GM12878 (cell line): ENCODE results near the gene TRERF1. TPM values are rescaled to one million over a fixed set of nuclear protein-coding genes. Genes with fewer than 3 reads are reported as not detected.

Experiments used
- ATAC-seq: fragments of 200-7000 bp; cut with Tn5 transposase; 3 replicates; pipeline ENCODE4 v1.9.1; 2020; ENCODE audit warnings: mild to moderate bottlenecking, moderate library complexity
- BruUV-seq: library from RNA; stranded (reverse); fragments of 400-500 nt; replicated peaks from 2 replicates; lab custom pipeline; 2021; lab: Mats Ljungman, UMichigan
- CTCF ChIA-PET: fragments of 300-600 bp; sonication (Branson Sonifier 250); formaldehyde crosslinking; extraction: SDS; loops from one replicate; lab custom pipeline; 2021; ENCODE audit warnings: inconsistent platforms; lab: Yijun Ruan, JAX
- POLR2A ChIA-PET: fragments of 350-600 bp; formaldehyde crosslinking; extraction: SDS; loops from one replicate; lab custom pipeline; 2021; ENCODE audit warnings: inconsistent platforms; lab: Charles Lee
- RAD21 ChIA-PET: fragments of 300-600 bp; sonication (Branson Sonifier 250); formaldehyde crosslinking; loops from one replicate; lab custom pipeline; 2023; ENCODE audit warnings: antibody characterized with exemption; ENCODE audit not compliant: unreplicated experiment; lab: Charles Lee
- SMC1A ChIA-PET: fragments of 300-600 bp; sonication (Branson Sonifier 250); formaldehyde crosslinking; loops from one replicate; lab custom pipeline; 2023; ENCODE audit not compliant: unreplicated experiment, uncharacterized antibody; lab: Charles Lee
- DNase-seq: peaks from one replicate; pipeline ENCODE4 v3.0.0-alpha.2; 2011; ENCODE audit warnings: low read depth, low spot score
- FAIRE-seq: peaks from 3 replicates; lab custom pipeline; 2011; peaks lifted over from hg19 to GRCh38; lab: Jason Lieb, UNC
- H2AFZ ChIP-seq: 2 replicates; pipeline ENCODE4 v1.6.0; 2011; ENCODE audit warnings: low read depth, low read length, control low read depth; ENCODE audit not compliant: control insufficient read depth
- H3K27ac ChIP-seq: 2 replicates; pipeline ENCODE4 v1.5.1; 2011; ENCODE audit warnings: control low read depth; ENCODE audit not compliant: control insufficient read depth, insufficient read depth
- H3K27me3 ChIP-seq, 2 experiments: replicated peaks in 1 of 2; 2 replicates each; pipeline versions ENCODE4 v1.6.0 to v1.6.1; 2011; ENCODE audit warnings: low read length in 1 of 2; ENCODE audit not compliant: control insufficient read depth in 2 of 2, insufficient read depth in 2 of 2
- H3K36me3 ChIP-seq, 2 experiments: 2 replicates each; pipeline ENCODE4 v1.5.1; 2011; ENCODE audit warnings: low read length in 1 of 2; ENCODE audit not compliant: control insufficient read depth in 2 of 2, insufficient read depth in 2 of 2
- H3K4me1 ChIP-seq: 2 replicates; pipeline ENCODE4 v1.6.1; 2011; ENCODE audit warnings: mild to moderate bottlenecking, low read length, moderate library complexity, mixed read lengths; ENCODE audit not compliant: control insufficient read depth, insufficient read depth
- H3K4me2 ChIP-seq: 2 replicates; pipeline ENCODE4 v1.6.0; 2011; ENCODE audit warnings: control low read depth; ENCODE audit not compliant: control insufficient read depth, insufficient read depth
- H3K4me3 ChIP-seq: fragments of 200-600 bp; sonication (generic); 2 replicates; pipeline ENCODE4 v1.5.1; 2016
- H3K79me2 ChIP-seq: 2 replicates; pipeline ENCODE4 v1.6.0; 2011; ENCODE audit warnings: low read length; ENCODE audit not compliant: control insufficient read depth, insufficient read depth
- H3K9ac ChIP-seq: 2 replicates; pipeline ENCODE4 v1.8.0; 2011; ENCODE audit warnings: low read length, control low read depth, mixed read lengths; ENCODE audit not compliant: control insufficient read depth, insufficient read depth
- H3K9me3 ChIP-seq: replicated peaks from 3 replicates; pipeline ENCODE4 v1.5.1; 2011; ENCODE audit warnings: mild to moderate bottlenecking, low read length; ENCODE audit not compliant: control insufficient read depth, insufficient read depth
- H4K20me1 ChIP-seq: 2 replicates; pipeline ENCODE4 v1.6.0; 2011; ENCODE audit not compliant: control insufficient read depth, insufficient read depth
- CBX3 ChIP-seq: fragments of 200-600 bp; sonication (generic); IDR thresholded peaks from 2 replicates; pipeline ENCODE4 v1.6.1; 2016; ENCODE audit warnings: low read depth, borderline replicate concordance
- DPF2 ChIP-seq: fragments of 450-650 bp; IDR thresholded peaks from 2 replicates; pipeline ENCODE4 v1.6.1; 2017; ENCODE audit warnings: mild to moderate bottlenecking
- EGR1 ChIP-seq, 2 experiments: IDR thresholded peaks; 1 replicate in 1 of 2; 2 replicates in 1 of 2; pipeline ENCODE4 v1.6.1; 2011 to 2012; ENCODE audit warnings: low read depth in 2 of 2, low read length in 2 of 2, borderline replicate concordance in 1 of 2, mild to moderate bottlenecking in 1 of 2, moderate library complexity in 1 of 2
- JUNB ChIP-seq: IDR thresholded peaks from 2 replicates; pipeline ENCODE4 v1.6.1; 2016; ENCODE audit warnings: antibody characterized with exemption, mild to moderate bottlenecking
- NFYA ChIP-seq: IDR thresholded peaks from 2 replicates; pipeline ENCODE4 v1.6.1; 2011; ENCODE audit warnings: low read depth, mild to moderate bottlenecking, low read length, improper control_type of control experiment, borderline replicate concordance
- SRF ChIP-seq, 2 experiments: IDR thresholded peaks; 2 replicates each; pipeline ENCODE4 v1.6.1; 2011; ENCODE audit warnings: low read depth in 2 of 2, low read length in 2 of 2, mild to moderate bottlenecking in 1 of 2, moderate library complexity in 1 of 2
- WRNIP1 ChIP-seq: IDR thresholded peaks from 2 replicates; pipeline ENCODE4 v1.6.1; 2011; ENCODE audit warnings: low read depth, low read length, improper control_type of control experiment, borderline replicate concordance
- ZBED1 ChIP-seq: IDR thresholded peaks from 2 replicates; pipeline ENCODE4 v1.6.1; 2016; ENCODE audit warnings: borderline replicate concordance
- ZNF207 ChIP-seq: fragments of 450-650 bp; IDR thresholded peaks from 2 replicates; pipeline ENCODE4 v1.6.1; 2014; ENCODE audit warnings: antibody characterized with exemption, mild to moderate bottlenecking, borderline replicate concordance
- WGBS: methylation state at CpG from one replicate; pipeline ENCODE4 v1.1.6; 2016; ENCODE audit warnings: low lambda C conversion rate; ENCODE audit not compliant: insufficient replicate concordance, insufficient coverage; ENCODE audit errors: missing lambda C conversion rate; 5-methylcytosine and 5-hydroxymethylcytosine counted together
- in situ Hi-C: fragments of 300-500 bp; cut with MboI; formaldehyde crosslinking; loops from 9 replicates; pipeline ENCODE4 v1.14.3; 2018; ENCODE audit warnings: mixed read lengths
- intact Hi-C: fragments of 100-400 bp; cut with micrococcal nuclease; formaldehyde crosslinking; loops from one replicate; pipeline ENCODE4 v1.14.2; 2022; ENCODE audit not compliant: unreplicated experiment
- polyA plus RNA-seq, 11 experiments: library from polyadenylated mRNA; depleted of rRNA in 4 of 11; unstranded in 6 of 11; stranded (reverse) in 5 of 11; fragments of >200 nt; fragmentation: Nextera tagmentation in 4 of 11; fragmentation: Illumina TruSeq in 1 of 11; extraction: Ambion mirVana in 4 of 11; extraction: Trizol in 1 of 11; gene quantifications; 1 replicate in 1 of 11; 2 replicates in 10 of 11; pipeline versions ENCODE4 v1.2.1 to v1.2.3, GENCODE V29; 2011 to 2016; ENCODE audit warnings: inconsistent platforms in 2 of 11, missing spikeins in 2 of 11, low read depth in 1 of 11
- total RNA-seq, 4 experiments: library from RNA; depleted of rRNA in 3 of 4; stranded (reverse); fragments of >200 nt in 3 of 4; fragmentation: Illumina TruSeq in 1 of 4; extraction: Trizol in 1 of 4; gene quantifications; 2 replicates each; pipeline versions ENCODE4 v1.2.1 to v1.2.3, GENCODE V29; 2013 to 2021
- TF ChIP-seq, protein P1 (sequence below): fragments of 450-650 bp; IDR thresholded peaks from 2 replicates; pipeline ENCODE4 v1.6.1; 2016; ENCODE audit warnings: mild to moderate bottlenecking
- TF ChIP-seq, protein P2 (sequence below): IDR thresholded peaks from 2 replicates; pipeline ENCODE4 v1.6.1; 2012; ENCODE audit warnings: mild to moderate bottlenecking, low read depth, low read length
- TF ChIP-seq, protein P3 (sequence below): IDR thresholded peaks from 2 replicates; pipeline ENCODE4 v1.6.1; 2011; ENCODE audit warnings: low read depth, mild to moderate bottlenecking, low read length, moderate library complexity, borderline replicate concordance; ENCODE audit errors: extremely low read depth

Gene TRERF1
- total and polyA plus RNA-seq, 10 of the 15 experiments (the other 5 are each of a cell fraction or from before 2014, with no cell fraction given): 2.2 to 19.4 (median 7.2) TPM

DNA sequence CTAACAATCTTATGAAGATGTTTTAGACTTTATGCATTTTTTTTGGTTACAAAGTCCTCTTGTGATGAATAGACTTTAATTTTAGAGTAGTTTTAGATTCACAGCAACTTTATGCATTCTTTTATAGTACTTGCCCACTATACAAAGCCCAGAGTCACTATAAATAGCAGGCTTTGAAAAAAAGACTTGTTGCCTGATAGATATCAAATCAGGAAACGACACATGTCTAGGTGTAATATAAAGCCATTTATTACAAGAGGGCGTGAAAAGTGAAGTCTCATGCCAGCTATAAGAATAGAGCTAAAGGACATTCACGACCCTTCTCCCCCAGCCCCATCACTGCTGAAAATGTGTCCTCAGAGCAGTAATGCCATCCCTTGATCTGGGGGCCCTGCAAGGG lies 156.0 kb downstream of the TRERF1 start:
- ATAC-seq: no peak
- H3K9me3 ChIP-seq: no peaks in the 10 kb centered on the region
- 71% methylated on average over 3 of the region's 3 CpGs for WGBS
- ChIA-PET RAD21 (interaction anchor here (0.7 kb wide), 1 partner anchor 116 kb away, joined by 3 read pairs; no protein-coding TSS in a partner anchor), CTCF (interaction anchor here (2.7 kb wide), 1 partner anchor 252 kb away, joined by 7 read pairs; no protein-coding TSS in a partner anchor), POLR2A (no interaction called here), SMC1A (interaction anchor here (0.9 to 2.2 kb wide), 3 partner anchors 9 to 236 kb away, joined by 3 to 6 read pairs (median 5); no protein-coding TSS in a partner anchor)
- H4K20me1 ChIP-seq: no peaks in the 10 kb centered on the region
- in situ Hi-C loops: no loop called here
- H3K36me3 ChIP-seq: peaks cover 0 to 3% of the 10 kb centered on the region in 2 experiments; a peak in 1 of 4 replicates
- H3K27me3 ChIP-seq: no peaks in the 10 kb centered on the region
- H3K27ac ChIP-seq: no peak overlapping the region
- no TSS peak for BruUV-seq
- H2AFZ ChIP-seq: no peak overlapping the region
- TF ChIP-seq CBX3: no peak
- no peak for TF ChIP-seq JUNB
- no peak for TF ChIP-seq ZBED1
- TF ChIP-seq NFYA: no peak
- FAIRE-seq: no peak
- no peak overlapping the region for H3K4me3 ChIP-seq
- no peak overlapping the region for H3K9ac ChIP-seq
- H3K4me2 ChIP-seq: no peak overlapping the region
- H3K79me2 ChIP-seq: no peaks in the 10 kb centered on the region
- DNase-seq: no peak
- H3K4me1 ChIP-seq: peaks cover 12% of the 10 kb centered on the region
- intact Hi-C loops: no loop called here

DNA sequence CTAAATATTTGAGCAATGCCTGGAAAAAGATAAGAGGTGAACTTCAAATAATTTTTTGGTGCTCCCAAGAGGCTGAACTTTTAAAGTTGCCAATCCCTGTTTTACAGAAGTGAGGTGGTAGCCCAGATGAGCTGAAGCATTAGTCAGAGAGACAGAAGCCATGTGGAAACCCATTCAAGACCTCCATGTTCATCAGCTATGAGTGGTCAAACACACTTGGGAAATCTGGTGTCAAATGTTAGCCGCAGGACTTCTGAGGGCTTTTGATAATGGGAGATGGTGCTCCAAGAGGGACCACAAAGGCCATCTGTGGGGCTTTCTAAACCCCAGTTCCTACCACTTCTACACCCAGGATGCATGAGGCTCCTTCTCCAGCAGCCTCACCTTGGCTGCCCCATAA lies 156.5 kb downstream of the TRERF1 start:
- no peak overlapping the region for H3K27ac ChIP-seq
- no peaks in the 10 kb centered on the region for H4K20me1 ChIP-seq
- H3K79me2 ChIP-seq: no peaks in the 10 kb centered on the region
- H3K4me2 ChIP-seq: no peak overlapping the region
- no peak overlapping the region for H3K9ac ChIP-seq
- DNase-seq (no peak), FAIRE-seq (no peak), ATAC-seq (no peak)
- POLR2A ChIA-PET: interaction anchor here (0.6 kb wide), 1 partner anchor 856 kb away, joined by 4 read pairs; no protein-coding TSS in a partner anchor
- CTCF ChIA-PET: interaction anchor here (2.7 kb wide), 1 partner anchor 252 kb away, joined by 7 read pairs; no protein-coding TSS in a partner anchor
- SMC1A ChIA-PET: interaction anchor here (0.9 to 2.2 kb wide), 3 partner anchors 9 to 237 kb away, joined by 3 to 6 read pairs (median 5); no protein-coding TSS in a partner anchor
- in situ Hi-C loops: no loop called here
- 100% methylated on average over 1 of the region's 1 CpG for WGBS
- intact Hi-C loops: no loop called here
- H3K4me1 ChIP-seq: peaks cover 12% of the 10 kb centered on the region
- no peaks in the 10 kb centered on the region for H3K27me3 ChIP-seq
- RAD21 ChIA-PET: no interaction called here
- no peak overlapping the region for H3K4me3 ChIP-seq
- peaks cover 0 to 2% of the 10 kb centered on the region in 2 experiments; a peak in 1 of 4 replicates for H3K36me3 ChIP-seq
- no peaks in the 10 kb centered on the region for H3K9me3 ChIP-seq
- no peak overlapping the region for H2AFZ ChIP-seq
- BruUV-seq: TSS peak; percentile 28
- TF ChIP-seq, protein P1, sequence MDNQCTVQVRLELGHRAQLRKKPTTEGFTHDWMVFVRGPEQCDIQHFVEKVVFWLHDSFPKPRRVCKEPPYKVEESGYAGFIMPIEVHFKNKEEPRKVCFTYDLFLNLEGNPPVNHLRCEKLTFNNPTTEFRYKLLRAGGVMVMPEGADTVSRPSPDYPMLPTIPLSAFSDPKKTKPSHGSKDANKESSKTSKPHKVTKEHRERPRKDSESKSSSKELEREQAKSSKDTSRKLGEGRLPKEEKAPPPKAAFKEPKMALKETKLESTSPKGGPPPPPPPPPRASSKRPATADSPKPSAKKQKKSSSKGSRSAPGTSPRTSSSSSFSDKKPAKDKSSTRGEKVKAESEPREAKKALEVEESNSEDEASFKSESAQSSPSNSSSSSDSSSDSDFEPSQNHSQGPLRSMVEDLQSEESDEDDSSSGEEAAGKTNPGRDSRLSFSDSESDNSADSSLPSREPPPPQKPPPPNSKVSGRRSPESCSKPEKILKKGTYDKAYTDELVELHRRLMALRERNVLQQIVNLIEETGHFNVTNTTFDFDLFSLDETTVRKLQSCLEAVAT: no peak
- TF ChIP-seq DPF2: no peak
- TF ChIP-seq, protein P2, sequence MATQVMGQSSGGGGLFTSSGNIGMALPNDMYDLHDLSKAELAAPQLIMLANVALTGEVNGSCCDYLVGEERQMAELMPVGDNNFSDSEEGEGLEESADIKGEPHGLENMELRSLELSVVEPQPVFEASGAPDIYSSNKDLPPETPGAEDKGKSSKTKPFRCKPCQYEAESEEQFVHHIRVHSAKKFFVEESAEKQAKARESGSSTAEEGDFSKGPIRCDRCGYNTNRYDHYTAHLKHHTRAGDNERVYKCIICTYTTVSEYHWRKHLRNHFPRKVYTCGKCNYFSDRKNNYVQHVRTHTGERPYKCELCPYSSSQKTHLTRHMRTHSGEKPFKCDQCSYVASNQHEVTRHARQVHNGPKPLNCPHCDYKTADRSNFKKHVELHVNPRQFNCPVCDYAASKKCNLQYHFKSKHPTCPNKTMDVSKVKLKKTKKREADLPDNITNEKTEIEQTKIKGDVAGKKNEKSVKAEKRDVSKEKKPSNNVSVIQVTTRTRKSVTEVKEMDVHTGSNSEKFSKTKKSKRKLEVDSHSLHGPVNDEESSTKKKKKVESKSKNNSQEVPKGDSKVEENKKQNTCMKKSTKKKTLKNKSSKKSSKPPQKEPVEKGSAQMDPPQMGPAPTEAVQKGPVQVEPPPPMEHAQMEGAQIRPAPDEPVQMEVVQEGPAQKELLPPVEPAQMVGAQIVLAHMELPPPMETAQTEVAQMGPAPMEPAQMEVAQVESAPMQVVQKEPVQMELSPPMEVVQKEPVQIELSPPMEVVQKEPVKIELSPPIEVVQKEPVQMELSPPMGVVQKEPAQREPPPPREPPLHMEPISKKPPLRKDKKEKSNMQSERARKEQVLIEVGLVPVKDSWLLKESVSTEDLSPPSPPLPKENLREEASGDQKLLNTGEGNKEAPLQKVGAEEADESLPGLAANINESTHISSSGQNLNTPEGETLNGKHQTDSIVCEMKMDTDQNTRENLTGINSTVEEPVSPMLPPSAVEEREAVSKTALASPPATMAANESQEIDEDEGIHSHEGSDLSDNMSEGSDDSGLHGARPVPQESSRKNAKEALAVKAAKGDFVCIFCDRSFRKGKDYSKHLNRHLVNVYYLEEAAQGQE: no peak
- TF ChIP-seq ZNF207: no peak
- no peak for TF ChIP-seq EGR1 (IDR thresholded peaks at IDR 0.05; ENCODE audit: borderline replicate concordance in 1 of 2, low read depth in 2 of 2, low read length in 2 of 2)
- TF ChIP-seq SRF (IDR thresholded peaks at IDR 0.05; ENCODE audit: low read depth in 2 of 2, low read length in 2 of 2): no peak
- TF ChIP-seq, protein P3, sequence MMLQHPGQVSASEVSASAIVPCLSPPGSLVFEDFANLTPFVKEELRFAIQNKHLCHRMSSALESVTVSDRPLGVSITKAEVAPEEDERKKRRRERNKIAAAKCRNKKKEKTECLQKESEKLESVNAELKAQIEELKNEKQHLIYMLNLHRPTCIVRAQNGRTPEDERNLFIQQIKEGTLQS: no peak
- TF ChIP-seq WRNIP1: no peak
